RWPE1 (cell line): ENCODE data around the gene EVX1.
A peak's percentile ranks its signal among the peaks of the same experiment; 100 is the strongest.

Experiments
- CTCF ChIA-PET: fragments of 350-600 bp; sonication (Branson Sonifier 250); formaldehyde crosslinking; extraction: SDS; loops from one replicate; lab custom pipeline; 2021; lab: Yijun Ruan, JAX
- POLR2A ChIA-PET: fragments of 400-600 bp; formaldehyde crosslinking; extraction: SDS; loops from one replicate; lab custom pipeline; 2020; ENCODE audit warnings: antibody characterized with exemption; ENCODE audit not compliant: low non-redundant PET; lab: Yijun Ruan, JAX
- DNase-seq: peaks from one replicate; pipeline ENCODE4 v3.0.0; 2012; ENCODE audit warnings: low spot score
- H3K27ac ChIP-seq: fragments of 450-650 bp; 2 replicates; pipeline ENCODE4 v1.5.1; 2017
- CTCF ChIP-seq: fragments of 450-650 bp; conservative IDR thresholded peaks from 2 replicates; pipeline ENCODE4 v1.5.1; 2017; ENCODE audit warnings: low read depth, mild to moderate bottlenecking

EVX1 gene

GRCh38 chr7:27203964-27204594 lies 38.5 kb upstream of the EVX1 start:
- DNase-seq, result no peak
- peak overlapping the region; percentile 58; the same call in 1 of the 2 replicates for H3K27ac ChIP-seq
- ChIA-PET CTCF (no interaction called here), POLR2A (no interaction called here)
- no peak for TF ChIP-seq CTCF

DNA sequence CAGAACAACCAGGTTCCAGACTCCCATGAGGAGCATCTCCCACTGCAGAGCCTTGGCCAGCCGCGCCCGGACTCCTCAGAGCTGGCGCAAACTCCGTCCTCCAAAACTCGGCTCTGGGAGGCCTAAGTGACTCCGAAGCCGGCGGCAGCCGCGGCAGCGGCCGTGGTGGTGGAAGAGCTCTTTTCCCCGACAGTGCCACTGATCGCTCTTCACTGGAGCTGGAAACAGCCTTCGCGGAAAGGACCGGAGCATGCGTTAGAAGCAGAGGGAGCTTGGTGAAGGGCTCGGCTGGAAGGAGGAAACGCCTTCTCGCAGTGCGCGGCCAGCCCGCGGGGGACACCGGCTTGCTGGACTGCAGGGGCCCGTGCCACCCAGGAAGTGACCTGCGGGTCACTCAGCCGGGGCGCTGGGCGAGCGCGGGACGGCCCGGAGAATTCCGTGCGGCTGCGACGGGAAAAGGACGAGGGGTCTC lies 37.7 kb upstream of the EVX1 start:
- ChIA-PET CTCF (no interaction called here), POLR2A (no interaction called here)
- H3K27ac ChIP-seq, result peak overlapping the region; percentile 43
- TF ChIP-seq CTCF, result no peak
- DNase-seq, result no peak

GRCh38 chr7:27205325-27206280 lies 37.0 kb upstream of the EVX1 start:
- DNase-seq, result no peak
- H3K27ac ChIP-seq, result peak overlapping the region; percentile 43
- ChIA-PET CTCF (no interaction called here), POLR2A (no interaction called here)
- no peak for TF ChIP-seq CTCF

DNA sequence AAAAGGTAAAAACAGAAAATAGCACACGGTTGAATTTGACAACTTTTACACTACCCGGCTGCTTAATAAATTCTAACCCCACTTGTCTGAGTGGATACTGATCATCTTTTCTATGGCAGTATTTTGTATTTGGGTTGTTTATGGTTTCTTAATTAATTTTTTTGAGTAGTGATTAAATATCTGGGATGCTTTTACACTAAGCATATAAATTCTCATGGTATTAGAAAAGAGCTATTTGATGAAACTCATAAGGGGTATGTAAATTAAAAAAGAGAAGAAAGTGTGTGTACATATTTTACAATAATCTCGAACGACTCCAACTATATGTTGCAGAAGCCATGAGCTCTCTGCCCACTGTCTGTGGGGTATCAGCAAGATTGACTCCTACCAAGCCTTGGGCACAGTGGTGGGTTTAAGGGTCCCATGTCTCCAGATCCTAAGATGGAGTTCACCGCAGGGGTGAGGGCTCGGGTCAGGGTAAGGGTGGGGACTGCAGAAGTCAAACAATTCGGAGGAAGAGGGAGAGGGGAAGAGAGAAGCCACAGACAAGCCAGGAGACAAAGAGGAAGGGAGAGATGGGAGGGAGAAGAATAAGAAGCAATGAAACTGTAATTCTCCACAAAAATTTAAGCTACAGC lies 35.1 kb upstream of the EVX1 start:
- DNase-seq, result no peak
- CTCF ChIA-PET, result no interaction called here
- no peak overlapping the region for H3K27ac ChIP-seq
- no peak for TF ChIP-seq CTCF
- POLR2A ChIA-PET, result no interaction called here

DNA sequence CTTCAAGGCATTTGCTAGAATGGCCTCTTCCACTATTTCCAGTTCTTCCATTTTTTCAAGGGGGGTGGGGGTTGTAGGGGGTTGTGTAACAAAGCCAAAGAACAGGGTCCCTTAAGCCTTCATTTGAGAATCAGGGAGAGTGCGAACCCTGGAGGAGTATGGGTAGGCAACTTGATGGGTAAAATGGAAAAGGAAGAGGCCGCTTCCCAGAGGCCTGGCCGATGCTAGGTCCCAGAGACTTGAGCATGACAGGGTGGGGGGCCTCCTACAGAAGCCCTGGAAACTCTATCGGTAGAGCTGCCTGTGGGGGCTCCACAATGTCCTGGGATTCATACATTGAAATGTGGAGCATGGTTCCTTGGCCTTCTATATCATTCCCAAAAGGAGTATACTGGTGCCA lies 33.6 kb upstream of the EVX1 start:
- H3K27ac ChIP-seq, result no peak overlapping the region
- DNase-seq, result no peak
- CTCF ChIA-PET, result no interaction called here
- TF ChIP-seq CTCF, result no peak
- POLR2A ChIA-PET, result interaction anchor here (0.6 kb wide), 1 partner anchor 8 kb away, joined by 4 read pairs; no protein-coding TSS in a partner anchor

DNA sequence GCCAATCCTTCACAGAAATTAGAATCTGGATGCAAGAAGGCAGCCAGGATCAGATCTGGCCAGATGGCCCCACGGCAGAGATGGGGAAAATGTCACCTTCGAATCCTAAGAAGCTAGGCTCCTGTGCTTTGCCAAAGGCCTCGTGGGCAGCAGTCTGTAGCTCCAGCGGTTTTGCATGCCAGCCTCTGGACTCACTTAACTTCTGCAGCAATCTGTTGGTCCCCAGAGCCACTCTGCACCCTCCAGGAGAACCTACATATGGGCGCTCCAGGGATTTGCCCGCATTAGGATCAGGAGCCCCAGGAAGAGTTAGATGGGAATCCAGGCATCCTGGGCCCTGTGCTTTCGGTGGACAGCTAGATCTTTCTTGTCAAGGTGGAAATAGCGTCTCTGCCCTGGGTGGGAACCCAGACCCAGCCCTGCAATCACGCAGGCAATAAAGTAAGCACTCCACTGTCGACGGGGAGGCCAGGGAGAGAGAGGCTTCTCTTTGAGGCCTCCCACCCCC lies 32.6 kb upstream of the EVX1 start:
- ChIA-PET POLR2A (no interaction called here), CTCF (interaction anchor here (0.7 to 1.1 kb wide), 2 partner anchors 364 to 372 kb away, joined by 3 to 5 read pairs; no protein-coding TSS in a partner anchor)
- H3K27ac ChIP-seq, result no peak overlapping the region
- no peak for DNase-seq
- no peak for TF ChIP-seq CTCF
